Neural cell (in vitro differentiated cells): ENCODE data around the gene DDX31.

Source experiments
- CTCF ChIP-seq: fragments of 450-650 bp; IDR thresholded peaks from 2 replicates; pipeline ENCODE4 v1.5.1; 2014; ENCODE audit warnings: antibody characterized with exemption, mild to moderate bottlenecking, moderate library complexity; ENCODE audit not compliant: poor library complexity, severe bottlenecking
- EP300 ChIP-seq: fragments of 450-650 bp; conservative IDR thresholded peaks from 2 replicates; pipeline ENCODE4 v1.6.1; 2014; ENCODE audit warnings: antibody characterized with exemption, mild to moderate bottlenecking, moderate library complexity; ENCODE audit not compliant: poor library complexity, severe bottlenecking
- EZH2 ChIP-seq: fragments of 200-600, 300-800 bp; shearing (Covaris generic), sonication (generic); IDR thresholded peaks from 2 replicates; pipeline ENCODE4 v1.6.1; 2014; ENCODE audit warnings: antibody characterized with exemption, low read length, borderline replicate concordance, mild to moderate bottlenecking; ENCODE audit not compliant: insufficient read depth, poor library complexity, severe bottlenecking
- MXI1 ChIP-seq: fragments of 450-650 bp; conservative IDR thresholded peaks from 2 replicates; pipeline ENCODE4 v1.6.1; 2014; ENCODE audit warnings: antibody characterized with exemption, mild to moderate bottlenecking; ENCODE audit not compliant: poor library complexity, severe bottlenecking
- POLR2AphosphoS5 ChIP-seq: IDR thresholded peaks from 2 replicates; pipeline ENCODE4 v1.6.1; 2012
- RAD21 ChIP-seq: fragments of 450-650 bp; conservative IDR thresholded peaks from 2 replicates; pipeline ENCODE4 v1.6.1; 2014; ENCODE audit warnings: antibody characterized with exemption, mild to moderate bottlenecking, moderate library complexity
- SMC3 ChIP-seq: fragments of 450-650 bp; conservative IDR thresholded peaks from 2 replicates; pipeline ENCODE4 v1.6.1; 2014; ENCODE audit warnings: antibody characterized with exemption, mild to moderate bottlenecking, moderate library complexity; ENCODE audit not compliant: poor library complexity
- TF ChIP-seq, protein P1 (sequence below): IDR thresholded peaks from 2 replicates; pipeline ENCODE4 v1.6.1; 2012; ENCODE audit warnings: borderline replicate concordance

GRCh38 chr9:132575005-132575609 lies 94.7 kb downstream of the DDX31 start:
- TF ChIP-seq CTCF (peak; percentile 96), MXI1 (no peak), EP300 (peak; percentile 12), POLR2AphosphoS5 (no peak), EZH2 (no peak), SMC3 (peak; percentile 100), RAD21 (peak; percentile 99)
- TF ChIP-seq, protein P1, sequence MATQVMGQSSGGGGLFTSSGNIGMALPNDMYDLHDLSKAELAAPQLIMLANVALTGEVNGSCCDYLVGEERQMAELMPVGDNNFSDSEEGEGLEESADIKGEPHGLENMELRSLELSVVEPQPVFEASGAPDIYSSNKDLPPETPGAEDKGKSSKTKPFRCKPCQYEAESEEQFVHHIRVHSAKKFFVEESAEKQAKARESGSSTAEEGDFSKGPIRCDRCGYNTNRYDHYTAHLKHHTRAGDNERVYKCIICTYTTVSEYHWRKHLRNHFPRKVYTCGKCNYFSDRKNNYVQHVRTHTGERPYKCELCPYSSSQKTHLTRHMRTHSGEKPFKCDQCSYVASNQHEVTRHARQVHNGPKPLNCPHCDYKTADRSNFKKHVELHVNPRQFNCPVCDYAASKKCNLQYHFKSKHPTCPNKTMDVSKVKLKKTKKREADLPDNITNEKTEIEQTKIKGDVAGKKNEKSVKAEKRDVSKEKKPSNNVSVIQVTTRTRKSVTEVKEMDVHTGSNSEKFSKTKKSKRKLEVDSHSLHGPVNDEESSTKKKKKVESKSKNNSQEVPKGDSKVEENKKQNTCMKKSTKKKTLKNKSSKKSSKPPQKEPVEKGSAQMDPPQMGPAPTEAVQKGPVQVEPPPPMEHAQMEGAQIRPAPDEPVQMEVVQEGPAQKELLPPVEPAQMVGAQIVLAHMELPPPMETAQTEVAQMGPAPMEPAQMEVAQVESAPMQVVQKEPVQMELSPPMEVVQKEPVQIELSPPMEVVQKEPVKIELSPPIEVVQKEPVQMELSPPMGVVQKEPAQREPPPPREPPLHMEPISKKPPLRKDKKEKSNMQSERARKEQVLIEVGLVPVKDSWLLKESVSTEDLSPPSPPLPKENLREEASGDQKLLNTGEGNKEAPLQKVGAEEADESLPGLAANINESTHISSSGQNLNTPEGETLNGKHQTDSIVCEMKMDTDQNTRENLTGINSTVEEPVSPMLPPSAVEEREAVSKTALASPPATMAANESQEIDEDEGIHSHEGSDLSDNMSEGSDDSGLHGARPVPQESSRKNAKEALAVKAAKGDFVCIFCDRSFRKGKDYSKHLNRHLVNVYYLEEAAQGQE = no peak
